GM13977 (cell line): ENCODE measurements around the gene TRIM10.

Experiments
- DNase-seq: peaks from one replicate; pipeline ENCODE4 v3.0.0; 2012; ENCODE audit warnings: low spot score
- in situ Hi-C: fragments of 300-500 bp; cut with MboI; formaldehyde crosslinking; loops from one replicate; pipeline ENCODE4 v1.12.0; 2022; ENCODE audit warnings: low sequenced_read_pairs, low pct_unique_long_range_greater_than_20kb, mixed read lengths, inconsistent platforms; ENCODE audit not compliant: unreplicated experiment
- TF ChIP-seq, protein P1 (sequence below): IDR thresholded peaks from 2 replicates; pipeline ENCODE4 v1.5.1; 2012; ENCODE audit warnings: mild to moderate bottlenecking, control low read depth; ENCODE audit not compliant: insufficient read depth; ENCODE audit errors: extremely low read depth, missing control alignments

TRIM10 gene

DNA sequence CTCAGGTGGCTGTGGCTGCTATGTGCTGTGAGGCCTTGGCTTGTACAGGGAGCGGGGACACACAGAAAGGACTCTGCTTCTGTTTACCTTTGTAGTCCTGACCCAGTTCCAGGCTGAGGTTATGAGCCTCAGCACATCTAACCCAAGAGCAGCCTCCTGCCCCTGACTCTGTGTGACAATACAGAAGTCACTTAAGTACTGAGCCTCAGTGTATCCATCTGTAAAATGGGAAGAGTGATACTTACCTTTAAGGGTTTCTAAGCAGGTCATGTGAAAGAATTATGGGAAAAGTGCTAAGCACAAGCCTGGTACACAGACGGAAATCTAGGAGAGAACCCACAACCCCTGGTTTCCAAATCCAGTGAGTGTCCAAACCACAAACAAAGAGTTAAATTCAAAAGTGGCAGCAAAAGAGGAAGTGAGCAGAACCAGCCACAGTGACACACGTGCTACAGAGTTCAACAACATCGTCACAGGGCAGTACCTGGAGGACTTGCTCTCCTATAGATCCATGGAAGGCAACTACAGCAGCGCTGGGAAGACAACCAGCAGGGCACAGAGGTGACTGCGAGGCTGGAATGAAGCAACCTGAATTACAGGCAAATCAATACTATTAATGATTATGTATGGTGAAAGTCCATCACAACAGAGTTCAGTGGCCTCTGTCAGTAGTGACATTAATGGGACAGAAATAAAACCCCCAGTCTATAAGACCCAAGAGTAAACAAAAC lies 39.7 kb upstream of the TRIM10 start:
- DNase-seq, result peak; percentile 71
- in situ Hi-C loops, result no loop called here
- TF ChIP-seq, protein P1, sequence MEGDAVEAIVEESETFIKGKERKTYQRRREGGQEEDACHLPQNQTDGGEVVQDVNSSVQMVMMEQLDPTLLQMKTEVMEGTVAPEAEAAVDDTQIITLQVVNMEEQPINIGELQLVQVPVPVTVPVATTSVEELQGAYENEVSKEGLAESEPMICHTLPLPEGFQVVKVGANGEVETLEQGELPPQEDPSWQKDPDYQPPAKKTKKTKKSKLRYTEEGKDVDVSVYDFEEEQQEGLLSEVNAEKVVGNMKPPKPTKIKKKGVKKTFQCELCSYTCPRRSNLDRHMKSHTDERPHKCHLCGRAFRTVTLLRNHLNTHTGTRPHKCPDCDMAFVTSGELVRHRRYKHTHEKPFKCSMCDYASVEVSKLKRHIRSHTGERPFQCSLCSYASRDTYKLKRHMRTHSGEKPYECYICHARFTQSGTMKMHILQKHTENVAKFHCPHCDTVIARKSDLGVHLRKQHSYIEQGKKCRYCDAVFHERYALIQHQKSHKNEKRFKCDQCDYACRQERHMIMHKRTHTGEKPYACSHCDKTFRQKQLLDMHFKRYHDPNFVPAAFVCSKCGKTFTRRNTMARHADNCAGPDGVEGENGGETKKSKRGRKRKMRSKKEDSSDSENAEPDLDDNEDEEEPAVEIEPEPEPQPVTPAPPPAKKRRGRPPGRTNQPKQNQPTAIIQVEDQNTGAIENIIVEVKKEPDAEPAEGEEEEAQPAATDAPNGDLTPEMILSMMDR, result no peak

DNA sequence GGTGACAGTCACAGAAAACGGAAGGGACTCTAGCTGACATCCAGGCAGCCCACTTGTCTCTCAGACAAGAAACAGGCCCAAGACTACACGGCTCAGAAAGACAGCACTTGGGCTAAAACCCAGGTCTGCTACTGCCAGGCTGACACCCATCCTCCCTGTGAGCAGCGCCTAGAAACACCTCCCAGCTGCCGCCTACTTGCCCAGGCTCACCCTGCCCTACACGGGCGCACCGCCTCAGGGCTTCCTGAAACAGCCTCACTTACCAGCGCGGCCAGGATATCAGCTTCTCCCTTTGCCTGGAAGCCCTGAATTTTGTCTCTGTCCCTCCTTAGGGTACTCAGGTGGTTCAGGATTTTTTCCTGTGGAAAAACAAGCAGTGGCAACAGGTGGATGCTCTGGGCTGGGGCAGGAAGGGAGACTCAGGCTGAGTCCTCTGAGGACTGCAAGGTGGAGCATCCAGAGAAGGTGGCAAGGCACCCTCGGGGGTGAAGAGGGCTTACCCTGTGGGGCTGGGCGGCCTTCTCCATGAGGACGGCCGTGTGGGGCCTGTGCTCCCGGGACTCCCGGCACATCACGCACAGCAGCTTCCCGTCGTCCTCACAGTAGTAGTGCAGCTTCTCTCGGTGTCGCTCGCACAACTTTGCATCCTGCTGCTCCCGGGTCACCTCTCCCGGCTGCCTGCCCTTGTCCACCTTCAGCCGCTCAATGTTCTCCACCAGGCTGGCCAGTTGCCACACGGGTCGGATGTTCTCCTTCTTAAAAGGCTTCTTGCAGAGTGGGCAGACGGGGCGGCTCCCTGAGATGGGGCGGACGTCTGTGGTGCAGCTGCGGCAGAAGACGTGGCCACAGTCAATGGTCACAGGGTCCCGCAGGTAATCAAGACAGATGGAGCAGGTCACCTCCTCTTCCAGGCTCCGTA lies 37.4 kb upstream of the TRIM10 start:
- DNase-seq, result no peak
- TF ChIP-seq, protein P1, result no peak
- in situ Hi-C loops, result no loop called here

DNA sequence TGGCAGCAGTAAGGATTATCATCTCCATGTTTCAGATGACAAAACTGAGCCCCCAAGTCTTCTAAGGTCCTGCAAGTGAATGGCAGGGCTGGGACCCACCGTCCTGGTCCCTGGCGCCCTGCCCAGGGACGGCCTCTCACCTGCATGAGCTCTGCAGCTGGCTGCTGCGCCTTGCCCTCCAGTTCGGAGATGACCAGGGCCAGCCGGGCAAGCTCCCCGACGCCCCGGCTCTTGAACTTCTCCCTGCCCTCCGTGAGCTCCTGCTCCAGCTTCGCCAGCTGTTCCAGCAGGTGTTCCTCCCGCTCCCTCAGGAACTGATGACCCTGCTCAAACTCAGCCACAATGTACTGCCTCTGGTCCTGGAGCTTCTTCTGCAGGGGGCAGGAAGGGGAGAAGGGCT lies 35.4 kb upstream of the TRIM10 start:
- TF ChIP-seq, protein P1, result no peak
- no peak for DNase-seq
- in situ Hi-C loops, result no loop called here

DNA sequence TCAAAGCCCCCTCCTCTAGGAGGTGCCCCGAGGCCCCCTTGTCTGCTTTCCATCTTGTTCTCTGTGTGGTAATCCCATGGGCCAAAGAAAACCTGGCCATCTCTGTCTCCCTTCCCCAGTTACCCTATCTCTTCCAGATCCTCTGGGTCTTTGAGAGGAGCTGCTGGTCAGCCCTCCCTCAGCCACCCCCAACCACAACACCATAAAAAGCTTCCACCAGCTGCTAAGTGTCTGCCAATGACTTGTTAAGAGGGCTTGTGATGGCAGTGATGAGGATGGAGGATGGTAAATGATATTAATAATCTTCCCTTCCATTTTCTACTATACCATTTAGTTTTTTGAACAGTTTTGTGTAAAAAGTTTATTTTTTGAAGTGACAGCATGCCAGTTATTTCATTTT lies 34.9 kb upstream of the TRIM10 start:
- in situ Hi-C loops, result no loop called here
- no peak for DNase-seq
- TF ChIP-seq, protein P1, result no peak

DNA sequence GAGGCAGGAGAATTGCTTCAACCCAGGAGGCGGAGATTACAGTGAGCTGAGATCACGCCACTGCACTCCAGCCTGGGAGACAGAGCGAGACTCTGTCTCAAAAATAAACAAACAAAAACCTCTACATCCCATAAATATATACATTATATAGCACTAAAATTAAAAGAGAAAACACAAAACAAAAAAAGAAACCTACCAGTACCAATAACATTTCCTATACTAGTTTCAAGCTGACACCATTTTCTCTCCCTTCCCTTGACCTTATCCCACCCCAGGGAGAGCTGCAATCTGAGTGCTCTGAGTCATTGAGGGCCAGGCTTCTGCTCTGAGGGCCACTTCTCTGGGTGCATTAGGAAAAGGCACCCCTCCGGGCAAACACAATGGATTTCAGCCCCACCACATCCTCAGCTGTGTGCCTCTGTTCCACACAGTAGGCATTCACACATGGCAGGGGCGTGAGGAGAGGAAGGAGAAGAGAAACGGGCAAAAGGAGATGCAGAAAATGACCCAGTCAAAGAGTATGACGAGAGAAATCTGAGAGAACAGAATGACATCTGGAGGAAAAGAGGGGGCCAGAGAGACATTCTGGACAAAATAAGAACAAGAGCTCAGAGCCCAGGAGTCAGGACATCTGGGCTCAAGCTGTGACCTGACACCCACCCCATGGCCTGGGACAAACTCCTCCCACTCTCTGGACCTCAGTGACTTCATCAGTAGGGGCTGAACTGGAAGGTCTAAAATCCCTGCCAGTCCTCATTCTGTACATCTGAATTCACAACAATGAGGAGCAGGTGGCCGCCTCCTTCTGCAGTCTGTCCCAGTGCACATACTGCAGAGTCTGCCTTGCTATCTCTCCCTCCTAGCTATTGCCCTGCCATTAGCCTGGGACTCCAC lies 34.0 kb upstream of the TRIM10 start:
- in situ Hi-C loops, result no loop called here
- no peak for DNase-seq
- TF ChIP-seq, protein P1, result no peak

DNA sequence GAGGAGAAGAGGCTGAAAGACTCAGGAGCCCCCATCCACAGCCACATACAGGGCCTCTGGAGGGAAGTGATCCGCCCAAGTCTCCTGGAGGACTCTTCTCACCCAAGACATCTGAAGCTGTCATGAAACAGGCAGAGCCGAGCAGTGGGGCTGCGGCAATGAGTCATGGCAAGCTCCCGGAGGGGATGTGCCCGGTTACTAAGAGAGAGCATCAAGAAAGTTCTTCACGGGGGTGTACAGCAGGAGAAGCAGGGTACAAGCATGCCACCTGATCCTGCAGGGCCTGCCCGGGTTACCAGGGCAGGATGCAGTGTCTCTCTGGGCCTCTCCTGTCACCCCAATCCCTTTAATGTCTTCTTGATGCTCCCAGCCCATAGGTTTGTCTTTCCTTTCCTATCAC lies 31.1 kb upstream of the TRIM10 start:
- in situ Hi-C loops, result no loop called here
- TF ChIP-seq, protein P1, result no peak
- DNase-seq, result no peak
